ENCODE results near the gene ZNRD2. TPM values are rescaled to one million over a fixed set of nuclear protein-coding genes. Genes with fewer than 3 reads are reported as not detected.

Gene ZNRD2
- total RNA-seq, 1 donor from 2014 or later: 37.4 TPM

- no peaks in the 10 kb centered on the region for H3K9me3 Mint-ChIP-seq (ENCODE audit: unreplicated experiment)
Observed at GRCh38 chr11:65593518-65594414, 23.5 kb downstream of the ZNRD2 start.

GRCh38 chr11:65595131-65595530 is 24.9 kb downstream of the ZNRD2 start:
- no peak overlapping the region for H3K27ac Mint-ChIP-seq (ENCODE audit: unreplicated experiment)
- no peak for DNase-seq (ENCODE audit: low spot score)
- H3K9me3 Mint-ChIP-seq (ENCODE audit: unreplicated experiment): no peaks in the 10 kb centered on the region
- peaks cover 4% of the 10 kb centered on the region for H3K4me1 Mint-ChIP-seq (ENCODE audit: unreplicated experiment)
- H3K36me3 Mint-ChIP-seq (ENCODE audit: low read depth, unreplicated experiment): peaks cover 18% of the 10 kb centered on the region
- H3K4me3 Mint-ChIP-seq (ENCODE audit: unreplicated experiment): no peak overlapping the region
- peaks cover 37% of the 10 kb centered on the region for H3K27me3 Mint-ChIP-seq (ENCODE audit: unreplicated experiment)
- no peak for TF ChIP-seq CTCF (IDR thresholded peaks at IDR 0.05; ENCODE audit: unreplicated experiment)

More at GRCh38 chr11:65593518-65594414, 23.5 kb downstream of the ZNRD2 start:
- H3K27ac Mint-ChIP-seq (ENCODE audit: unreplicated experiment): peak overlapping the region; percentile 24
- H3K27me3 Mint-ChIP-seq (ENCODE audit: unreplicated experiment): peaks cover 33% of the 10 kb centered on the region
- H3K36me3 Mint-ChIP-seq (ENCODE audit: low read depth, unreplicated experiment): peaks cover 13% of the 10 kb centered on the region
- DNase-seq (ENCODE audit: low spot score): peak; percentile 64
- peaks cover 4% of the 10 kb centered on the region for H3K4me1 Mint-ChIP-seq (ENCODE audit: unreplicated experiment)
- no peak overlapping the region for H3K4me3 Mint-ChIP-seq (ENCODE audit: unreplicated experiment)
- no peak for TF ChIP-seq CTCF (IDR thresholded peaks at IDR 0.05; ENCODE audit: unreplicated experiment)

DNA sequence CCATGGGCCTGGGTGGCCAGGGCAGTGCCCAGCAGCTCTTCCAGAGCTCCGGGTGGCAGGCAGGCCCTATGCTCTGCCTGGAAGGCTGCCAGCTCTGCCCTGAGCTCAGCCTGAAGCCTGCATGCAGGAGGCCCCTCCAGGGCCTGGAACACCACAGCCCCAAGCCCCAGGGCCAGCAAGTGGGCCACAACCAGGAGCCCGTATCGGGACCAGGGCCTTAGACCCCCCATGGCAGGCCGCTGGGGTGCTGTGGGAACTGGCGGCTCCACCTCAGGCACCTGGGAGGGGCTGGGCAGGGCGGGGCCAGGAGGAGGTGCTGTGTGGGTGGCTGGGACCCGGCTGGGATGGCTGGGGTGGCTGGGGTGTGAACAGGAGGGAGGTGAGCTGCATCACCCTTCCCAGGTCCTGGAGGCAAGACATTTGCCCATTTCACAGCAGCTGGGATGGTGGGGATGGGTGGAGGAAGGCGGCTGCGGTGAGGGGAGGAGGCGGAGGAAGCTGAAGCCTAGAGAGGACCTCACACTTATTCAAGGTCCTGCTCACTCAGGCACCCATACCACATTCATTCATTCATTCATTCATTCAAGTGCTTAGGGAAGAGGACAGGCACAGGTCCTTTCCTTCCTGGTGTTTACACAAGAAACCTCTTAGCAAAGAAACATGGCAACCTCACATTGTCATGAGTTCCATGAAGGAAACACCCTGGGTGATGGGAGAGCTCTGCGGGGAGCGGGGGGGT is 25.4 kb downstream of the ZNRD2 start, which contains the start of gene KCNK7:
TSS of gene KCNK7 (minus strand) at position 258 of the 739 bp plus-strand sequence. CDS start at position 230, 28 bp downstream.
- Mint-ChIP-seq H3K4me3 (ENCODE audit: unreplicated experiment) (peak within 1 kb of the TSS; percentile 38), H3K9me3 (ENCODE audit: unreplicated experiment) (no peaks in the 10 kb centered on the region), H3K27ac (ENCODE audit: unreplicated experiment) (peak within 1 kb of the TSS; percentile 22), H3K27me3 (ENCODE audit: unreplicated experiment) (peaks cover 31% of the 10 kb centered on the region), H3K4me1 (ENCODE audit: unreplicated experiment) (peaks cover 4% of the 10 kb centered on the region), H3K36me3 (ENCODE audit: low read depth, unreplicated experiment) (peaks cover 16% of the 10 kb centered on the region)
- no peak for DNase-seq (ENCODE audit: low spot score)
- no peak for TF ChIP-seq CTCF (IDR thresholded peaks at IDR 0.05; ENCODE audit: unreplicated experiment)

DNA sequence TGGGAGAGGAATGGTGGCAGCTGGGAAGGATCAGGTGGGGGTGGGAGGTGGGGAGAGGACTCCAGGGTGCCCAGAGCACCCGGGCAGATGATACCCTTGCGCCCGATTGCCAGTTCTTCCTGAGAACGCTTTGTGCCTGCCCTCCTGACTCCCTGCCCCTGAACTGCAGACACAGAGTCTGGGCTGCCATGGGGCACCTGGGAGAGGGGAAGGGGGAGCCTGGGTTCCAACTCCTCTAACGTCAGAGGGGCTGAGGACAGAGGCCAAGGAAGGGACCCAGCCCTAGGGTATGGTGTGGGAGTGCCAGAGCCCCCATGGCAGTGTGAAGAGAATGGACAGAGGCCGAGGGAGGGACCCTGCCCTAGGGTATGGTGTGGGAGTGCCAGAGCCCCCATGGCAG is 26.2 kb downstream of the ZNRD2 start:
- H3K4me3 Mint-ChIP-seq (ENCODE audit: unreplicated experiment): no peak overlapping the region
- peaks cover 4% of the 10 kb centered on the region for H3K4me1 Mint-ChIP-seq (ENCODE audit: unreplicated experiment)
- H3K36me3 Mint-ChIP-seq (ENCODE audit: low read depth, unreplicated experiment): peaks cover 23% of the 10 kb centered on the region
- TF ChIP-seq CTCF (IDR thresholded peaks at IDR 0.05; ENCODE audit: unreplicated experiment): no peak
- no peak overlapping the region for H3K27ac Mint-ChIP-seq (ENCODE audit: unreplicated experiment)
- no peak for DNase-seq (ENCODE audit: low spot score)
- H3K9me3 Mint-ChIP-seq (ENCODE audit: unreplicated experiment): no peaks in the 10 kb centered on the region
- peaks cover 35% of the 10 kb centered on the region for H3K27me3 Mint-ChIP-seq (ENCODE audit: unreplicated experiment)

Measured in endothelial cell (in vitro differentiated cells).